HepG2 (cell line): ENCODE results near the gene WDR45B. TPM values are rescaled to one million over a fixed set of nuclear protein-coding genes. Genes with fewer than 3 reads are reported as not detected.

Experiments used
- JUNB ChIP-seq: sonication (generic); formaldehyde crosslinking; IDR thresholded peaks from 2 replicates; pipeline ENCODE4 v1.8.0; 2022; ENCODE audit warnings: missing genetic modification reagents, mild to moderate bottlenecking, borderline replicate concordance
- TGIF2 ChIP-seq: IDR thresholded peaks from 2 replicates; pipeline ENCODE4 v1.6.1; 2016; ENCODE audit warnings: control low read depth, missing compliant biosample characterization
- TSC22D2 ChIP-seq: sonication (generic); formaldehyde crosslinking; IDR thresholded peaks from 2 replicates; pipeline ENCODE4 v1.5.1; 2020; ENCODE audit warnings: missing genetic modification reagents, mild to moderate bottlenecking, borderline replicate concordance
- ZBTB38 ChIP-seq: sonication (generic); formaldehyde crosslinking; IDR thresholded peaks from 2 replicates; pipeline ENCODE4 v1.5.1; 2020; ENCODE audit warnings: mild to moderate bottlenecking, missing genetic modification reagents
- ZC3H13 ChIP-seq: sonication (generic); formaldehyde crosslinking; IDR thresholded peaks from 2 replicates; pipeline ENCODE4 v1.8.1; 2023; ENCODE audit warnings: mild to moderate bottlenecking, missing genetic modification reagents, moderate library complexity
- ZNF253 ChIP-seq: sonication (generic); formaldehyde crosslinking; IDR thresholded peaks from 2 replicates; pipeline ENCODE4 v1.8.0; 2022; ENCODE audit warnings: mild to moderate bottlenecking, missing genetic modification reagents, borderline replicate concordance
- ZNF501 ChIP-seq: sonication (generic); formaldehyde crosslinking; IDR thresholded peaks from 2 replicates; pipeline ENCODE4 v1.5.1; 2020; ENCODE audit warnings: mild to moderate bottlenecking, moderate library complexity, missing genetic modification reagents
- ZNF572 ChIP-seq: sonication (generic); formaldehyde crosslinking; IDR thresholded peaks from 2 replicates; pipeline ENCODE4 v1.5.1; 2020; ENCODE audit warnings: mild to moderate bottlenecking, missing genetic modification reagents
- ZNF737 ChIP-seq: sonication (generic); formaldehyde crosslinking; IDR thresholded peaks from 2 replicates; pipeline ENCODE4 v1.5.0; 2020; ENCODE audit warnings: missing genetic modification reagents, mild to moderate bottlenecking, borderline replicate concordance
- ZNF883 ChIP-seq: sonication (generic); formaldehyde crosslinking; IDR thresholded peaks from 2 replicates; pipeline ENCODE4 v1.5.1; 2020; ENCODE audit warnings: mild to moderate bottlenecking, missing genetic modification reagents; ENCODE audit errors: not compliant biosample characterization
- ZSCAN25 ChIP-seq: sonication (generic); formaldehyde crosslinking; IDR thresholded peaks from 2 replicates; pipeline ENCODE4 v1.8.0; 2022; ENCODE audit warnings: mild to moderate bottlenecking, missing genetic modification reagents
- polyA plus RNA-seq, 8 experiments: library from polyadenylated mRNA; depleted of rRNA in 3 of 8; stranded (reverse) in 7 of 8; unstranded in 1 of 8; fragments of >200 nt; fragmentation: Illumina TruSeq in 4 of 8; extraction: Trizol in 4 of 8; gene quantifications; 2 replicates each; pipeline versions ENCODE4 v1.2.1 to v1.2.3, GENCODE V29; 2011 to 2016; ENCODE audit warnings: low read depth in 4 of 8, missing spikeins in 1 of 8, mixed read lengths in 1 of 8; ENCODE audit not compliant: insufficient read depth in 1 of 8
- total RNA-seq, 5 experiments: library from RNA; depleted of rRNA; stranded (reverse); fragments of >200 nt; fragmentation: Illumina TruSeq; extraction: Trizol; gene quantifications; 2 replicates each; pipeline ENCODE4 v1.2.3, GENCODE V29; 2016; ENCODE audit warnings: low read depth in 1 of 5
- TF ChIP-seq, protein P1 (sequence below): sonication (generic); formaldehyde crosslinking; IDR thresholded peaks from 2 replicates; pipeline ENCODE4 v1.5.1; 2020; ENCODE audit warnings: mild to moderate bottlenecking, missing genetic modification reagents, moderate library complexity
- TF ChIP-seq, protein P2 (sequence below): sonication (generic); formaldehyde crosslinking; IDR thresholded peaks from 2 replicates; pipeline ENCODE4 v1.4.0; 2020; ENCODE audit warnings: missing genetic modification reagents, mild to moderate bottlenecking, borderline replicate concordance
- TF ChIP-seq, protein P3 (sequence below): sonication (generic); formaldehyde crosslinking; IDR thresholded peaks from 2 replicates; pipeline ENCODE4 v1.4.0; 2020; ENCODE audit warnings: mild to moderate bottlenecking, missing genetic modification reagents, borderline replicate concordance

The WDR45B gene
- total and polyA plus RNA-seq, 2 of the 13 experiments (the other 11 are each of a cell fraction or from before 2014, with no cell fraction given): 86.2 to 155 TPM

DNA sequence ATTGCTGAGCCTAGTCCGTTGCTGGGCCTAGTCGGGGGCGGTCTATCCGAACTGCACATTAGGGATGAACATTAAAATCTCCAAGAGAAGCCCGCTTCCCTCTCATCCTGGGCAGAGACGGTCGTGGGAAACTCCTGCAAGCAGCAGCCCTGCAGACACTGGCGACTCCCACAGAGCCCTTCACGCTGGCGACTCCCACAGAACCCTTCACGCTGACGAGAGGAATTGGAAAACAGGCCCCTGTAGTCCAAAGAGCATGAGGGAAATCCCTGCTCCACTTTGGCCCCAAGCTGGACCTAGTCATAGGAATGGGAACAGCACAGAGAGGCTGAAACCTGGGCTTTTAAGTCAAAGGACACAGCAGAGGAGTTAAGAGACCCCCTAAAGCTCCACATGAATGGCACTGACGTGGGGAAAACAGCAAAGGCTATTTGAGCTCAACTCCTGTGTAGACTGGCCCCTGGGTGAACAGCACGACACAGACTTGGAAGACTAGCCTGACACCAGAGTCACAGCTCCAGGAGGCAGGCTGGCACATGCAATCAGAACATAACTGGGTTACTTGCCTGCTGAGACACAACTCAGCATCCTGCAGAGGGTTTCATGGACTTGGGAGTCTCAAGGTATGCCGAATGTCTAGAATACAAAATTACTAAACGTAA is 42.2 kb downstream of the WDR45B start (continued):
- TF ChIP-seq, protein P1, sequence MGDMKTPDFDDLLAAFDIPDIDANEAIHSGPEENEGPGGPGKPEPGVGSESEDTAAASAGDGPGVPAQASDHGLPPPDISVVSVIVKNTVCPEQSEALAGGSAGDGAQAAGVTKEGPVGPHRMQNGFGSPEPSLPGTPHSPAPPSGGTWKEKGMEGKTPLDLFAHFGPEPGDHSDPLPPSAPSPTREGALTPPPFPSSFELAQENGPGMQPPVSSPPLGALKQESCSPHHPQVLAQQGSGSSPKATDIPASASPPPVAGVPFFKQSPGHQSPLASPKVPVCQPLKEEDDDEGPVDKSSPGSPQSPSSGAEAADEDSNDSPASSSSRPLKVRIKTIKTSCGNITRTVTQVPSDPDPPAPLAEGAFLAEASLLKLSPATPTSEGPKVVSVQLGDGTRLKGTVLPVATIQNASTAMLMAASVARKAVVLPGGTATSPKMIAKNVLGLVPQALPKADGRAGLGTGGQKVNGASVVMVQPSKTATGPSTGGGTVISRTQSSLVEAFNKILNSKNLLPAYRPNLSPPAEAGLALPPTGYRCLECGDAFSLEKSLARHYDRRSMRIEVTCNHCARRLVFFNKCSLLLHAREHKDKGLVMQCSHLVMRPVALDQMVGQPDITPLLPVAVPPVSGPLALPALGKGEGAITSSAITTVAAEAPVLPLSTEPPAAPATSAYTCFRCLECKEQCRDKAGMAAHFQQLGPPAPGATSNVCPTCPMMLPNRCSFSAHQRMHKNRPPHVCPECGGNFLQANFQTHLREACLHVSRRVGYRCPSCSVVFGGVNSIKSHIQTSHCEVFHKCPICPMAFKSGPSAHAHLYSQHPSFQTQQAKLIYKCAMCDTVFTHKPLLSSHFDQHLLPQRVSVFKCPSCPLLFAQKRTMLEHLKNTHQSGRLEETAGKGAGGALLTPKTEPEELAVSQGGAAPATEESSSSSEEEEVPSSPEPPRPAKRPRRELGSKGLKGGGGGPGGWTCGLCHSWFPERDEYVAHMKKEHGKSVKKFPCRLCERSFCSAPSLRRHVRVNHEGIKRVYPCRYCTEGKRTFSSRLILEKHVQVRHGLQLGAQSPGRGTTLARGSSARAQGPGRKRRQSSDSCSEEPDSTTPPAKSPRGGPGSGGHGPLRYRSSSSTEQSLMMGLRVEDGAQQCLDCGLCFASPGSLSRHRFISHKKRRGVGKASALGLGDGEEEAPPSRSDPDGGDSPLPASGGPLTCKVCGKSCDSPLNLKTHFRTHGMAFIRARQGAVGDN (CRISPR knock-in tag): peak; percentile 37
- peak; percentile 79; the same call in 1 of the 2 replicates for TF ChIP-seq ZBTB38 (CRISPR knock-in tag)
- TF ChIP-seq TSC22D2 (CRISPR knock-in tag): no peak
- peak; percentile 12; the same call in 1 of the 2 replicates for TF ChIP-seq ZSCAN25 (CRISPR knock-in tag)
- peak; percentile 37 for TF ChIP-seq ZNF883 (CRISPR knock-in tag)
- no peak for TF ChIP-seq TGIF2 (CRISPR knock-in tag)
- TF ChIP-seq ZC3H13 (CRISPR knock-in tag): peak; percentile 91
- TF ChIP-seq ZNF737 (CRISPR knock-in tag): no peak
- peak; percentile 49; the same call in 1 of the 2 replicates for TF ChIP-seq ZNF501 (CRISPR knock-in tag)
- TF ChIP-seq, protein P2, sequence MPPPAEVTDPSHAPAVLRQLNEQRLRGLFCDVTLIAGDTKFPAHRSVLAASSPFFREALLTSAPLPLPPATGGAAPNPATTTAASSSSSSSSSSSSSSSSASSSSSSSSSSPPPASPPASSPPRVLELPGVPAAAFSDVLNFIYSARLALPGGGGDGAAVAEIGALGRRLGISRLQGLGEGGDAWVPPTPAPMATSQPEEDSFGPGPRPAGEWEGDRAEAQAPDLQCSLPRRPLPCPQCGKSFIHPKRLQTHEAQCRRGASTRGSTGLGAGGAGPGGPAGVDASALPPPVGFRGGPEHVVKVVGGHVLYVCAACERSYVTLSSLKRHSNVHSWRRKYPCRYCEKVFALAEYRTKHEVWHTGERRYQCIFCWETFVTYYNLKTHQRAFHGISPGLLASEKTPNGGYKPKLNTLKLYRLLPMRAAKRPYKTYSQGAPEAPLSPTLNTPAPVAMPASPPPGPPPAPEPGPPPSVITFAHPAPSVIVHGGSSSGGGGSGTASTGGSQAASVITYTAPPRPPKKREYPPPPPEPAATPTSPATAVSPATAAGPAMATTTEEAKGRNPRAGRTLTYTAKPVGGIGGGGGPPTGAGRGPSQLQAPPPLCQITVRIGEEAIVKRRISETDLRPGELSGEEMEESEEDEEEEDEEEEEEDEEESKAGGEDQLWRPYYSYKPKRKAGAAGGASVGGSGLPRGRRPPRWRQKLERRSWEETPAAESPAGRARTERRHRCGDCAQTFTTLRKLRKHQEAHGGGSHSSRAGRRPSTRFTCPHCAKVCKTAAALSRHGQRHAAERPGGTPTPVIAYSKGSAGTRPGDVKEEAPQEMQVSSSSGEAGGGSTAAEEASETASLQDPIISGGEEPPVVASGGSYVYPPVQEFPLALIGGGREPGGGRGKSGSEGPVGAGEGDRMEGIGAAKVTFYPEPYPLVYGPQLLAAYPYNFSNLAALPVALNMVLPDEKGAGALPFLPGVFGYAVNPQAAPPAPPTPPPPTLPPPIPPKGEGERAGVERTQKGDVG: 0 out of 2 replicates have a peak, but pooled peaks have one; percentile 31
- no peak for TF ChIP-seq ZNF253
- TF ChIP-seq, protein P3, sequence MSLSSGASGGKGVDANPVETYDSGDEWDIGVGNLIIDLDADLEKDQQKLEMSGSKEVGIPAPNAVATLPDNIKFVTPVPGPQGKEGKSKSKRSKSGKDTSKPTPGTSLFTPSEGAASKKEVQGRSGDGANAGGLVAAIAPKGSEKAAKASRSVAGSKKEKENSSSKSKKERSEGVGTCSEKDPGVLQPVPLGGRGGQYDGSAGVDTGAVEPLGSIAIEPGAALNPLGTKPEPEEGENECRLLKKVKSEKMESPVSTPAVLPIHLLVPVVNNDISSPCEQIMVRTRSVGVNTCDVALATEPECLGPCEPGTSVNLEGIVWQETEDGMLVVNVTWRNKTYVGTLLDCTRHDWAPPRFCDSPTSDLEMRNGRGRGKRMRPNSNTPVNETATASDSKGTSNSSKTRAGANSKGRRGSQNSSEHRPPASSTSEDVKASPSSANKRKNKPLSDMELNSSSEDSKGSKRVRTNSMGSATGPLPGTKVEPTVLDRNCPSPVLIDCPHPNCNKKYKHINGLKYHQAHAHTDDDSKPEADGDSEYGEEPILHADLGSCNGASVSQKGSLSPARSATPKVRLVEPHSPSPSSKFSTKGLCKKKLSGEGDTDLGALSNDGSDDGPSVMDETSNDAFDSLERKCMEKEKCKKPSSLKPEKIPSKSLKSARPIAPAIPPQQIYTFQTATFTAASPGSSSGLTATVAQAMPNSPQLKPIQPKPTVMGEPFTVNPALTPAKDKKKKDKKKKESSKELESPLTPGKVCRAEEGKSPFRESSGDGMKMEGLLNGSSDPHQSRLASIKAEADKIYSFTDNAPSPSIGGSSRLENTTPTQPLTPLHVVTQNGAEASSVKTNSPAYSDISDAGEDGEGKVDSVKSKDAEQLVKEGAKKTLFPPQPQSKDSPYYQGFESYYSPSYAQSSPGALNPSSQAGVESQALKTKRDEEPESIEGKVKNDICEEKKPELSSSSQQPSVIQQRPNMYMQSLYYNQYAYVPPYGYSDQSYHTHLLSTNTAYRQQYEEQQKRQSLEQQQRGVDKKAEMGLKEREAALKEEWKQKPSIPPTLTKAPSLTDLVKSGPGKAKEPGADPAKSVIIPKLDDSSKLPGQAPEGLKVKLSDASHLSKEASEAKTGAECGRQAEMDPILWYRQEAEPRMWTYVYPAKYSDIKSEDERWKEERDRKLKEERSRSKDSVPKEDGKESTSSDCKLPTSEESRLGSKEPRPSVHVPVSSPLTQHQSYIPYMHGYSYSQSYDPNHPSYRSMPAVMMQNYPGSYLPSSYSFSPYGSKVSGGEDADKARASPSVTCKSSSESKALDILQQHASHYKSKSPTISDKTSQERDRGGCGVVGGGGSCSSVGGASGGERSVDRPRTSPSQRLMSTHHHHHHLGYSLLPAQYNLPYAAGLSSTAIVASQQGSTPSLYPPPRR: no peak
- 0 out of 2 replicates have a peak, but pooled peaks have one; percentile 41 for TF ChIP-seq ZNF572 (CRISPR knock-in tag)
- no peak for TF ChIP-seq JUNB (CRISPR knock-in tag)
